Daoy (cell line): ENCODE results near the gene COL15A1. TPM values are rescaled to one million over a fixed set of nuclear protein-coding genes. Genes with fewer than 3 reads are reported as not detected.
A peak's percentile ranks its signal among the peaks of the same experiment; 100 is the strongest.

ENCODE experiments used
- DNase-seq: peaks from one replicate; pipeline ENCODE4 v3.0.0-alpha.2; 2015; ENCODE audit warnings: low read depth
- total RNA-seq: library from RNA; depleted of rRNA; stranded (reverse); fragments of >200 nt; shearing (Covaris generic); gene quantifications from 2 replicates; pipeline ENCODE4 v1.2.3, GENCODE V29; 2014

COL15A1 gene
- total RNA-seq, 1 experiment from 2014 or later = 0.74 TPM

DNA sequence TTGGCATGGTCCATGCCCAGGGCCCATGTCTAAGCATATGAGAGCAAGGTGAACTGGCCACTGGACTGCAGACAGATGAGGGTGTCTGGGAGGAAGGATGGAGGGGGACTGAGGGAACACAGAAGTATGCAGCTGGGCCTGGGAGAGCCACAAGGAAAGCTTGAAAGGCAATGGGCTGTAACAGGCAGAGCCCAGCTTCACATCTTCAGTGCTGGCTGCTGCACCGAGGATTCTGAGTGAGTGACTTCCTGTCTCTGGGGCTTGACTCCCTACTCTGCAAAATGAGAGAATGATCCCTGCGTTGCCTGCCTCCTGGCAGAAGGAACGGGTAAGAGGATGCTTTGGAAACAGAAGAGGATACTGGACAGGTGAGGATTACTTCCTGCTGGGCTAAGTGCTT lies 29.0 kb downstream of the COL15A1 start:
- DNase-seq = no peak

DNA sequence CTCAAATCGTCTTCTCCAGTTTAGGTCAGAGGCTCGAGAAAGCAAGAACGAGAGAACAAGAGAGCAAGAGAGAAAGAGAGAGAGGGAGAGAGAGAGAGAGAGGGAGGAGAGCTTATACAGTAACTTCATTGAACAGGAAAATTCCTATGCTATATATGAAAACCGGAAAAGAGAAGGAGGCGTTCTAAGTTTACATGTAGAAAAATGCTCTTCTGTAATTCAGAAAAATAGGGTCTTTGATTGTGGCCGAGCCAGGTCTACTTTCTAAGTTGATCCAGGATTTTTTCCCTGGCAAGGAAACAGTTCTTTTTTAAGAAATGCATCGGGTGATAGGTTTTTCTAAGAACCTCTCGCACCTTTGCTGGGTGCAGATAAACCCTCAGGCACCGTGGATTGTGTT lies 29.5 kb downstream of the COL15A1 start:
- no peak for DNase-seq

DNA sequence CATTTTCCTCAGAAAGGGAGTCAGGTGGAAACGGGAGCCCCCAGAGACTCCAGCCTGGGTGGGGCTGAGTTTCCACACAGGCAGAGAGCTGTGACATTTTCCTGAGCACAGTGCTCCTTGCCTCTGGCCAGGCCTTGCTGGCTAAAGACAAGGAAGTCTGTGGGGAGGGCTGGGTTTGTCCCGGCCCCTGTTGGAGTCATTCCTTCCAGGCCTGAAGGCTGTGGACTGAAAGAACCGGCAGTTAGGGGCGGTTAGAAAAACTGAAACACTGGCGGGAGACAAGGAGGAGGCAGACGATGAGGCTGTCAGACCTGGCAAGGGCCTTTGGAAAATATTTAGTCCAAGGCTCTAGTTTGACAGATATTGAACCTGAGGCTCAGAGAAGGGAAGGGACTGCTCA lies 29.9 kb downstream of the COL15A1 start:
- no peak for DNase-seq

DNA sequence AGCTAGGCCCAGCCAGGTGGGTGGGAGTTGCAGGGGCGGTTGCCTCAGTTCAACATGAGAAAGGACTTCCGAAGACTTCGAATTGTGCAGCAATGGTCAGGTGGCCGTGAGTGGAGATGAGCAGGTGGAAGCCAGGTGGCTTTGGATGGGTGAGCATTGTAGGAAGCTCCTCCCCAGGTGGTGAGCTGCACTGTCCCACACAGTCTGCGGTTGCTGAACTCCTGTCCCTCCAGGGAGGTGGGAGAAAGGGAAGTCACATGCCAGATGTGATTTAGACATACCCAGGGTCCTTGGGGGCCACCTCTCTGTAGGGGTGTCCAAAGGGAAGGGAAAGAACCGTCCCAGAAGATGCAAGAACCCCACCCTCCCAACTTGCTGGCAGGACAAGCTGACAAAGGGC lies 30.4 kb downstream of the COL15A1 start:
- DNase-seq = no peak

DNA sequence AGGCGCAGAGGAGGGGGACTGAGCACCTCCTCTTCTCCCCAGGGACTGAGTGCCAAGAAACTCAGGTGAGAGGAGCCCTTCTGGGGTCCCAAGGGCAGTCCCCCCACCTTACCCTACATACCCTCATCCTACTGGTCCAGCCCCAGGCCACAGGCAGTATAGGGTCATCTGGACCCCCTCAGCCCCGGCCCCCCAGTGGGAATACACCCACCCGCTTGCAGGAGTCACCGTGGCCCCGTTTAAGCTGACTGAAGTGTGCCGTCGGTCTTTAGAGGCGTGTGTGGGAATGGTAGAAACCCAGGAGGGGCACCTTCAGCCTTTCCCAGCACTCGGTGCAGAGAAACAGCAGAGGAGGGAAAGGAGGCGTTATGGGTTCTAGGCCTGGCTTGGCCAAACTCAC lies 30.8 kb downstream of the COL15A1 start:
- no peak for DNase-seq

DNA sequence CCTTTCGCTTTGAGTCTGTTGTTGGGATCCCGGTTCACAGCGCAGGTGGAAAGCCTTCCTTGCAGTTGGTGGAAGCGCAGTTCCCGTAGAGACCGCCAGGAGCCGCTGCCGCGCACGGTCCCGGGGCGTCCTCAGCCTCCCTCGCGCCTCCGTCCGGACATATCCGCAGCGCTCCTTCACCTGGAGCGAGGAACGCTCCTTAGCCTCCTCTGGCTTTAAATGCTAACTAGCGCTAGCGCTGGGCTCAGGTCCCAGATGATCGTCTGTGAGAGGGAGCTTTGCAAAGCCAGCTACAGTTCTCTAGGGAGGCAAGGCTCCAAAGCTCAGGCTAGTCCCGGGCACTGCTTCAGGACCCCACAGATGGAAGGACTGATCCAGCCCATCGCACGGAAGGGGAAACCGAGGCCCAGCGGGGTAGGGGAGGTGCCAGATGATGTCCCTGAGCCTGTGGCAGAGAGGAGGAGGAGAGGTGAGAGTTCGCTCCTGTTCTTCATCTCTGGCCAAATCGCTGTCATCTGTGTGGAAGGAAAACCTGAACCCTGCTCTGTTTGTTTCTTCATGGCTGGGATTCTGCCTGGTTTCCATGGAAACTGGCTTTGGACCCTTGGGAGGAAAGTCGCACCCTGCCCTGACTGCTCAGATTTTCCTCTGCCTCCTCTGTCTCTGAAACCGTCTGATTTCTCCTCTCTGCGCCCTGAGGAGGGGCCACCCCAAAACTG lies 31.4 kb downstream of the COL15A1 start:
- DNase-seq = peak; percentile 89

DNA sequence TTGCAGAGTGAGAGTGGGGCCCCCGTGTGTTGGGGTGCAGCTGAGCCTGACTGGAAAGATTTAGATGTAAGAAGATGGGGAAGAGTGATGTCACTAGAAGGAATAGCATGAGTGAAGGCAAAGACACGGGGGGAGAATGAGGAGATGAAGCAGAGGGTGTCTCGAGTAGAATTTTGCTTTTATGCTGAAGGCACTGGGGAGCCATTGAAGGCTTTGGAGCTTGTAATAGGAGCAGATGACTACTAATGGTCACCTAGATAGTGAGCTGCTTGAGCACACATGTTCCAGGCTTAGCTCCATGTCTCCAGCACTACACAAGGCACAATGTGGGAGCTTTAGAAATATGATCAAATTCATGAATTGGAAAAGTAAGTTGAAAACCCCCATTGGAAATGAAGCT lies 32.1 kb downstream of the COL15A1 start:
- DNase-seq = no peak

DNA sequence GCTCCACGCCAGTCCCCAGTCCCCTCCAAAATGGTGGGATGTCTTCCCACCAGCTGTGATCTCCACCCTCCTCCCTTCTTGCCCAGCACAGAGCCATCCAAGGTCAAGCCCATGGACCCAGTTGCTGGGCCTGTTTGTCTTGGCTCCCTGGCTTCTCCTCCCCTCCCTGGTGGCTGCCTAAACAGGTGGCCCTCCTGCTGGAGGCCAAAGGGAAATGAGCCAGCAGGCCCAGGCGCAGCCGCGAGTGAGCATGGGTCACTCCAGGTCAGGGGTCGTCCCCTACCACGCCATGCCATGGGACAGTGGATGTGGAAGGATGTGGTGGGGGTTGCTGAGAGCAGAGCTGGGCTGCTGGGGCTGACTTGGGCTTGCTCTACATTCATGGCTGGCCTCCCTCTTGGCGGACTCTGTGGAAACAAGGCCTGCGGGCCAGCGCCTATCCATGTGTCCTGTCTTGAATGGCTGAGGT lies 33.6 kb downstream of the COL15A1 start:
- no peak for DNase-seq

DNA sequence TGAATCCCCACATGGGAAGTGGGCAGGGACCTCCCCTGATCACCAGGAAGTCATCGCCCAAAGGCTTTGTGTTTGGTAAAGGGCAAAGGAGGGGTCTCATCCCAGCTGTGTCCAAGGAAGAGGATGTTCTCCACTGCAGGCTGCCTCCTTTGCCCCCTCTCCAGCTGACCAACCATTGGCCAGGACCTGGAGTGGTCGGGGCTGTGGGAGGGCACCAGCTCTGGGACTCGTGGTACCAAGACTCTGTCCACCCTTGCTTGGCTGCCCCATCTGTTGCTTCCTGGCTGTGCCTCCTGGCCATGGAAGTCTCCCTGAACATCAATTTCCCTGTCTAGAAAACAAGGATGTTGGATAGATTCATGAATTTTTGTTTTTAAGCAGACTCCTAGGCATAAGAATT lies 34.1 kb downstream of the COL15A1 start:
- DNase-seq = no peak

DNA sequence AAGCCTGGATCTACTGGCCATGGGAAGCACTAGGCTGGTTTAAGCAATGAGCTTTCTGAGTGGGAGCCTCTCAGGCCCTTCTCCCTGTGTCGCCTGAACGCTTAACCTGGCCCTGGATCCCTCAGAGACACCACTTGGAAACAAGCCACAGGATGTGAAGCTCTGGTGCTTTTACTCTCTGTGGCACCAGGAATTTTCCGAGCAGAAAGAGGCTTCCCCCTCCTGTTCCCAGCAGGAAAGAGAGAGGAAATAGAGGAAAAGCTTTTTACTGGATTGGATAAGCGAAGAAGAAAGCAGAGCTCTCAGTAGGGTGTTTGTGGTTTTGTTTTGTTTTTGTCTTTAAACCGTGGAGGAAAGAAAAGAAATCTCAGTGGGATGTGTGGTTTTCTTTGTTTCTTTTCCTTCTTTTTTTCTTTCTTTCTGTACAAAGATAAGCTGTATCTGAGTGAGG lies 34.5 kb downstream of the COL15A1 start:
- no peak for DNase-seq

DNA sequence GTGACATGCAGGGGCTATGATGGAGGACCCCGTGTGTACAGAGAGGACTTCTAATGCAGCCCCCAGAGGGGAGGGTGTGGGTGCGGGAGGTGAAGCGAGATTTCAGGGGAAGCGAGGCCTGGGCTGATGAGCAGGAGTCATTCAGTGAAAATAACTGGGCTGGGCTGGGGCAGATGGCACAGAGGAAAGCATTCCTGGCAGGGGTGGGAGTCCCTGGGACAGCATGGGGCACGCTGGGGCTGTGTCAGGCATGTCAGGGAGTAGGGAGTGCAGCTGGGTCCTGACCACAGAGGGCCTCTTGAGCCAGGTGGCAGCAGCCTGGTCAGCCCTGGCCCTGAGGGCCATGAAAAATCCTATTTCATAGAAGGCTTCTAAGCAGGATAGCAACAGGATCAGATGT lies 36.6 kb downstream of the COL15A1 start:
- DNase-seq = no peak

DNA sequence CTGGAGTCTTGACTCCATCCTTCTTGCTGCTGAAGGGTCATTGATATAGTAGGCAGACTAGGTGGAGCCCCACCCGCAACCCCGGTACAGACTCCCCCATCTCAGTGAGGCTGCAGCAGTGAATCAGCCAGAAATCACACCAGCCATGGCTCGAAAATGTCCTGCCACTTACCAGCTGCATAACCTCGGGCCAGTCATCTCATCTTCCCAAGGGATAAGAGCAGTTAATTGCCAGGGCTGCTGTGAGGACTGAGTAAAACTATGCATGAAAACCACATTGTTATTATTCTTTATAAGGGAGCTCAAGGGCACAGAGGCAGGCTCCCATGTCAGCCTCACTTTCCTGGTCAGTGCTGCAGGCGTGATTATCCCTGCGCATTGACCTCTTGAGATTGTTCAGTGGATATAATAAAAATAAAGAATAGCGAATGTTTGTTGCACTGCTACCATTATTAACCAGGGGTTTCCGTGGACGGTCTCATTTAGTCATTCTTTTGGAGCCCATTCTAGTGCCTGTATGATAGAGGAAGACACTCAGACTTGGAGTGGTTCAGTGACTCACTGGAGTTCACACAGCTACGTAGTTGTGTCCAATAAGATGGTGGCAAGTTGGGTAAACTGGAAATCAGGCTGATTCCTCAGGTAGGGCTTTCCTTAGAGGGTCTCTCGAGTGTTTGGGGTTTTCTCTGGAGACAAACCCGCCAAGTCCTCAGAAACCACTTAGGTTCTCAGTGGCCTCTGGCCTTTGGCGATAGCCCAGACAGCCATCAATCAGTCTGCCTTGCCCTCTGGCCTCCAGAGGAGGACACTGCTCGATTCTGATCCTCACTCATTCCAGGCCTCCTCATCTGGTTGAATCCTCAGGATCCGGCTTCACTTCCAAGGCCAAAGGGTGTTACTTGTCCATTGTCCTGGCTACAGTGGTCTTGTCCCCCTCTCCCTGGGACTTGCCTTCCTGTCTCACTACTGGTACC lies 39.9 kb downstream of the COL15A1 start:
- DNase-seq = peak; percentile 97

DNA sequence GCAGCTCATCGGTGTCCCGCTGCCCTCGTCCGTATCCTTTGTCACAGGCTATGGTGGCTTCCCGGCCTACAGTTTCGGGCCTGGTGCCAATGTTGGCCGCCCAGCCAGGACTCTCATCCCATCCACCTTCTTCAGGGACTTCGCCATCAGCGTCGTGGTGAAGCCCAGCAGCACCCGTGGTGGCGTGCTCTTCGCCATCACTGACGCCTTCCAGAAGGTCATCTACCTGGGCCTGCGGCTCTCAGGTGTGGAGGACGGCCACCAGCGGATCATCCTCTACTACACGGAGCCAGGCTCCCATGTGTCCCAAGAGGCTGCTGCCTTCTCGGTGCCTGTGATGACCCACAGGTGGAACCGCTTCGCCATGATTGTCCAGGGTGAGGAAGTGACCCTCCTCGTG lies 41.9 kb downstream of the COL15A1 start:
- DNase-seq = no peak

DNA sequence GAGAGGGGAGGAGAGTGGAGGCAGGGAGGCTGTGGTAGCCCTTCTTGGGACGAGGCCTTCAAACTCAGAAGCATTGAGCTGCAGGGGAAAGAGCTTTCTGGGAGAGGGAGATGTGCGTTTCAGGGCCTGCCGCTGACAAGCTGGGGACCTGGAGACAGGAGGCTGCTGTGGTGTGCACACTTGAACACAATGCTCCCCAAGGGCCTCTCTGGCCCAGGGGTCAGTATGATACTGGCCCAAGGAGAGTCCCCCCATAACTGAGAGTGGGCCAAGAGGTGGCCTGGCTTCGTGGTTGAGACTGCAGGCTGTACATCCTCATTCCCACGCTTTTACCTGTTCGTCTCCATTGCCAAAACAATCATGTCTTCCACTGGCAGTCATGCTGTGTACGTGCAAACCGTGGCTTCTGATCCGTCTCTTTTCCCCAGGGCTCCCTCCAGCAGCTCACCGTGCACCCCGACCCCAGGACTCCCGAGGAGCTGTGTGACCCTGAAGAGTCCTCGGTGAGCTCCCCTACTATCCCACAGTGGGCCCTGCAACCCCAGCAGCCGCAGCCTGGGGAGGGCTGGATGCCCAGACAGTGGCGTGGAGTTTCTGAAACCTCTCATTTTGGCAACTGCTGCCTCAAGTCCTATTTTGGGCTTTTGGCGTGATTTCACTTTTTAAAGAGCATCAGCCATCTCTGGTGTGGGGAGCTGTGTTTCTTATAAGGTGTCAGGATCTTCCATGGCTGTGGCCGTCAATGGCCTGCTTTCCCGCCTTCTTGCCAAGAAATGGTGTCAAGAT lies 43.4 kb downstream of the COL15A1 start:
- no peak for DNase-seq

DNA sequence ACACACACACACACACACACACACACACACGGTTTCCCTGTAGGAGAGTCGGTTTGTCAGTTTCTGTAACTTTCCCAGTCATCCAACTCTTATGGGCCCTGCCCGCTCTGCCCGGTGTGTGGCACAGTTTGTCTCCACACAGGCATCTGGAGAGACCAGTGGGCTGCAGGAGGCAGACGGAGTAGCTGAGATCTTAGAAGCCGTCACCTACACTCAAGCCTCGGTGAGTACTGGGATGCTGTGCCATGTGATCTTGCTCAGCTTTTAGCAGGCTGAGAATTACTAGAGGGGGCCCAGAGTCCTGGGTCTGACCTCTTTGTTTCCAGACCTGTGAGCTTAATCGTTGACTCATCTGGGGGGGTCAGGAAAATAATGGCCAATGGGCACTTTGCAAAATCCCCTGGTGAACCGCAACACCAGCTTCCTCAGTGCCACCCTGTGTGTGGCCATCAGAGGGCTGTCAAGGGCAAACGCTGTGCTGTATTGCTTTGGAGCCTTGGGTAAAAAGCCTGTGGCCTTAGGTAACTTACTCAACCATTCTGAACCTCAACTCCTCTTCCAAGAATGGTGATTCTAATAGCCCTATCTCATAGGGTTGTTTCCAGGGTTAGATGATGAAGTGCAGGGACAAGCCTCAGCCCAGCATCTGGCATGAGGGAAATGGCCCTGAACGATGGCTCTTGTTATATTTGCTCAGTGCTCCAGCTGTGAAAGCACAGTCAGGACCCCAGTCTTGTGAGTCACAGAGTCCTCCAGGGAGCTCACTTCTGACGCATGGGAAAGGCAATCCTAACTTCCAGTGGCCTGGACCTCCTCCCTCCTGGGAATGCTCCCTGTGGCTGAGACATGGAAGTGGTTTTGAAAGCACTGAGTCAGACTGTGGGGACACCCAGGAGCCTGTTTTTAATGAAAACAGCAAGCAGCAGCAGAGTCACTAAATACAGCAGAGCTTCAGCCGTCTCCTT lies 45.6 kb downstream of the COL15A1 start:
- DNase-seq = peak; percentile 100

DNA sequence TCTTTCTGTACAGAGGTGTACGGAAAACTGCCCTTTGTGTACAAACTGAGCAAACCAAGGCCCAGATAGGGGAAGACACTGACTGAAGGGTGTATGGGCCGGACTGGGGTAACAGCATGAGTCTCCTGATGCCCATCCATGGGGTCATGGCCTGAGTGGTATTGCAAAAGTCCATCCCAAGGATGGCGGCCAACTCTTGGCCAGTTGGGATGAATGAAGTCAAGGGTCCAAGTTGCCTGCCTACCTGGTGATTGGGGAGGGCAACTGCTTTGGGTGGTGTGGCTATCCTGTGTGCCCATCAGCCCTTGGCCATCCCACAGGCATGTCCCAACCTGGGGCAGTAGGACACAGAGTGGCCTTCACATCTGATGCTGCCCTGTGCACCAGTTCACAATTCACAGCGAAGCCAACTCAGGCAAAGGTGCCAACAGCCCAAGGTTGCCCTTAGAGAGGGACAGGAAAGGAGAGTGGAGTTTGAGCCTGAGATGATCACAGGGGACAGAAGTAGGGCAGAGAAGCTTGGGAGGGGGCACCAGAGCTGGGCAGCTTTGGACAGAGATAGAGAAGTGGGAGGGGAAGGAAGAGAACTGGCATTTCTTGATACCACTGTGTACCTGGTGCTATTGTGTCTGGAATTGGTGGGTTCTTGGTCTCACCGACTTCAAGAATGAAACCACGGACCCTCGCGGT lies 46.6 kb downstream of the COL15A1 start:
- no peak for DNase-seq

DNA sequence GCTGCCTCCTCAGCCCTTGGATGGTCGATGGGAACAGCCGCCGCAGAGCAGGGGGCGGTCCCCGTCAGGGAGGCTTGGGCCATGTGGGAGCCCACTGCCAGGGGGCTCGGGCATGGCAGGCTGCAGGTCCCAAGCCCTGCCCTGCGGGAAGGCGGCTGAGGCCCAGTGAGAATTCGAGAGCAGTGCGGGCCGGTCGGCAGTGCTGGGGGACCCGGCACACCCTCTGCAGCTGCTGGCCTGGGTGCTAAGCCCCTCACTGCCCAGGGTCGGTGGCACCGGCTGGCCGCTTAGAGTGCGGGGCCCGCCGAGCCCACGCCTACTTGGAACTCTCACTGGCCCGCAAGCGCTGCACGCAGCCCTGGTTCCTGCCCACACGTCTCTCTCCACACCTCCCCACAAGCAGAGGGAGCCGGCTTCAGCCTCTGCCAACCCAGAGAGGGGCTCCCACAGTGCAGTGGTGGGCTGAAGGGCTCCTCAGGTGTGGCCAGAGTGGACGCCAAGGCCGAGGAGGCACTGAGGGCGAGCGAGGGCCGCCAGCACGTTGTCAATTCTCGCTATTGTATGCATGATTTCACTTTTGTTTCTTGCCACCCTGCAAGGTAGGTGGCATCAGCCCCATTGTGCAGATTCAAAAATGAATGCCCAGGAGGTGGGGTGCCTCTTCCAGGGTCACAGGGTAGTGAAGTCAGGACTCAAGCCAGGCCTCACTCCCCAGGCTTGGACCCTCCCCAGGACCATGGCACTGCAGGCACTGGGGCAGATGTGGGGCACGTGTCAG lies 48.6 kb downstream of the COL15A1 start:
- no peak for DNase-seq

DNA sequence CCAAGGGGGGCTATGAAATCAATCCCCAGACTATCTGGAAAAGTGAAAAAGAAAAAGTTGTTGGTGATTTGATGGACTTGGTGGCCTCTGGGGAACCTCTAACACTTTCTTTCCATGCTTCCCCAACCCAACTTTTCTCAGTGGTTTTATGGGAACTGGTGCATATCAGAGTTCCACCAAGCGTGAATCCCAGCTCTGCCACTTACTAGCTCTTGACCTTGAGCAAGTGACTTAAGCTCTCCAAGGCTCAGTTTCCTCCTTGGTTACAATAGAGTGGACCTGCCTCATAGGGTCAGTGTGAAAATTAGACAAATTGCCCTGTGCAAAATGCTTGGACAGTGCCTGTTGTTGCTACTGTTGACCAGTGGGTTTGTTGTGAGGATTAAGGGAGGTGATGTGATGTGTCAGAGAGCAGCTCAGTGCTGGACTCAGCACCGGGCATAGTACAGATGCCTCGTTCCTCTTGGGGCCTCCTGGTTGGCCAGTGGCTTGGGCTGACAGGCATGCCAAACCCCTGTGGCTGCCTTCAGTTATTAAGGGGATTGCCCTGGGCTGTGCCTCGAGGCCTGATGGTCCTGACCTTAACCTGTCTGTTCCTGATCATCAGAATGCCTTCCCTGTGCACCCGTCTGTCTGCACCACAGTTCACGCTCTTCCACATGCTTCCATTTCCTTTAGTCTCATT lies 49.3 kb downstream of the COL15A1 start:
- no peak for DNase-seq

DNA sequence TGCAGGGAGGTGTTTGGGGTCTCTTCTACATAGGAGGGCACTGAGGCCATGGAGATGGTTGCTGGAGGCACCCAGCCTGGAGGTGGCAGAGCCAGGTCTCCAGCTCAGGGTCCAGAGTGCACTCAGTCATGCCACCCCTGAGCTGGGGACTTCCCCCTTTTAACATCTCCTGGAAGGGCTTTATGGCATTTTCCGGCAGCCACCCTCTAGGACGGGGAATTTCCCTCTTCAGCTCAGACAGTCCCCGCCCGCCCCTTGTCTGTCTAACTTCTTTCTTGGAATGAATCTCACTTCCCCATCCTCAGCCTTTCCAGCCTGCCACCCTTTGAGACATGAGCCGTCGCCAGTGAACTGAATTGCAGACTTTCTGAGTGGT lies 49.9 kb downstream of the COL15A1 start:
- peak; percentile 82 for DNase-seq
